ENCODE results near the gene CAMK2A. TPM values are rescaled to one million over a fixed set of nuclear protein-coding genes. Genes with fewer than 3 reads are reported as not detected.

CAMK2A gene
- total RNA-seq, 1 donor from 2014 or later = 1.1 TPM

DNA sequence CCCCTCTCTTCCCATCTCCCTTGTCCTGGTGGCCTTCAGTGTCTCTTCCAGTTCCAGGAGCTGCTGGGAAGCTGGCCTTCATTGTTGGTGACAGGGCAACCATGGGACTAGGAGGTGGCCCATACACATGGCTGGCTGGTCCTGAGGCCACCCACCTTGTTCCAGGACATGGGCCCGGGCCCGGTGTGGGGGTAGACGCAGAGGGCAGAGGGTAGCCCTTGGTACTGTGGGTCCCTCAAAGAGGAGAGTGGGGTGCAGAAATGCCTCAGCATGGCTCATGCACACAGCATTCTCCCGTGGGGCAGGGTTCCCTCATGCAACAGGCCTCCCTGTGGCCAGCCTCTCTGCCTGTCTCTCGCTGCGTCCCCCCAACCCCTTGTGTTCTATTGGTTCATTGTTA, 78.9 kb downstream of the CAMK2A start:
- Mint-ChIP-seq H3K27ac (ENCODE audit: unreplicated experiment) (no peak overlapping the region), H3K9me3 (ENCODE audit: unreplicated experiment) (no peaks in the 10 kb centered on the region), H3K27me3 (ENCODE audit: unreplicated experiment) (peaks cover 9% of the 10 kb centered on the region), H3K4me3 (ENCODE audit: unreplicated experiment) (no peak overlapping the region), H3K36me3 (ENCODE audit: low read depth, unreplicated experiment) (no peaks in the 10 kb centered on the region), H3K4me1 (ENCODE audit: unreplicated experiment) (peaks cover 14% of the 10 kb centered on the region)
- no peak for DNase-seq (ENCODE audit: low spot score)
- TF ChIP-seq, protein P1, sequence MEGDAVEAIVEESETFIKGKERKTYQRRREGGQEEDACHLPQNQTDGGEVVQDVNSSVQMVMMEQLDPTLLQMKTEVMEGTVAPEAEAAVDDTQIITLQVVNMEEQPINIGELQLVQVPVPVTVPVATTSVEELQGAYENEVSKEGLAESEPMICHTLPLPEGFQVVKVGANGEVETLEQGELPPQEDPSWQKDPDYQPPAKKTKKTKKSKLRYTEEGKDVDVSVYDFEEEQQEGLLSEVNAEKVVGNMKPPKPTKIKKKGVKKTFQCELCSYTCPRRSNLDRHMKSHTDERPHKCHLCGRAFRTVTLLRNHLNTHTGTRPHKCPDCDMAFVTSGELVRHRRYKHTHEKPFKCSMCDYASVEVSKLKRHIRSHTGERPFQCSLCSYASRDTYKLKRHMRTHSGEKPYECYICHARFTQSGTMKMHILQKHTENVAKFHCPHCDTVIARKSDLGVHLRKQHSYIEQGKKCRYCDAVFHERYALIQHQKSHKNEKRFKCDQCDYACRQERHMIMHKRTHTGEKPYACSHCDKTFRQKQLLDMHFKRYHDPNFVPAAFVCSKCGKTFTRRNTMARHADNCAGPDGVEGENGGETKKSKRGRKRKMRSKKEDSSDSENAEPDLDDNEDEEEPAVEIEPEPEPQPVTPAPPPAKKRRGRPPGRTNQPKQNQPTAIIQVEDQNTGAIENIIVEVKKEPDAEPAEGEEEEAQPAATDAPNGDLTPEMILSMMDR (IDR thresholded peaks at IDR 0.05; ENCODE audit: unreplicated experiment) = no peak

DNA sequence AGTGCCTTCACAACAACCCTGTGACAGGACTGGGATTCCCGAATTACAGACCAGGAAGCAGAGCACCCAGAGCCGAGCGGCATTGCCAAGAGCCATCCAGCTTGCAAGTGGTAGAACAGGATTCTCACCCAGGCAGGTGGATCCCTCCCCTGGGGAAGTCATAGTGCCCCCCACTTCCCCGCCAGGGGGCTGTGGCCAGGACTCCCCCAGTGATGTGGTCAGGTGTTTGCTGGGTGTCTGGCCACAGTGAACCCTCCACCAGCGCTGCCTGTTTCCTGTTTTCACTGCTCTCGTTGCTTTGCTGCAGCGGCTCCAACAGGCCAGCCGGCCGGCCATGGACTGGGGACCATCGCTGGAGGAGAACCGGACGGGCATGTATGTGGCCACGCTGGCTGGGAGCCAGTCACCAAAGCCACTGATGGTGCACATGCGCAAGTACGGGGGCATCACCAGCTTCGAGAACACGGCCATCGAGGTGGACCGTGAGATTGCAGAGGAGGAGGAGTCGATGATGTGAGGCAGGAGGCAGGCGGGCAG, 80.4 kb downstream of the CAMK2A start:
- Mint-ChIP-seq H3K4me1 (ENCODE audit: unreplicated experiment) (peaks cover 14% of the 10 kb centered on the region), H3K36me3 (ENCODE audit: low read depth, unreplicated experiment) (no peaks in the 10 kb centered on the region), H3K9me3 (ENCODE audit: unreplicated experiment) (no peaks in the 10 kb centered on the region), H3K27me3 (ENCODE audit: unreplicated experiment) (peaks cover 8% of the 10 kb centered on the region), H3K4me3 (ENCODE audit: unreplicated experiment) (no peak overlapping the region), H3K27ac (ENCODE audit: unreplicated experiment) (no peak overlapping the region)
- TF ChIP-seq, protein P1 (IDR thresholded peaks at IDR 0.05; ENCODE audit: unreplicated experiment) = no peak
- DNase-seq (ENCODE audit: low spot score) = no peak

DNA sequence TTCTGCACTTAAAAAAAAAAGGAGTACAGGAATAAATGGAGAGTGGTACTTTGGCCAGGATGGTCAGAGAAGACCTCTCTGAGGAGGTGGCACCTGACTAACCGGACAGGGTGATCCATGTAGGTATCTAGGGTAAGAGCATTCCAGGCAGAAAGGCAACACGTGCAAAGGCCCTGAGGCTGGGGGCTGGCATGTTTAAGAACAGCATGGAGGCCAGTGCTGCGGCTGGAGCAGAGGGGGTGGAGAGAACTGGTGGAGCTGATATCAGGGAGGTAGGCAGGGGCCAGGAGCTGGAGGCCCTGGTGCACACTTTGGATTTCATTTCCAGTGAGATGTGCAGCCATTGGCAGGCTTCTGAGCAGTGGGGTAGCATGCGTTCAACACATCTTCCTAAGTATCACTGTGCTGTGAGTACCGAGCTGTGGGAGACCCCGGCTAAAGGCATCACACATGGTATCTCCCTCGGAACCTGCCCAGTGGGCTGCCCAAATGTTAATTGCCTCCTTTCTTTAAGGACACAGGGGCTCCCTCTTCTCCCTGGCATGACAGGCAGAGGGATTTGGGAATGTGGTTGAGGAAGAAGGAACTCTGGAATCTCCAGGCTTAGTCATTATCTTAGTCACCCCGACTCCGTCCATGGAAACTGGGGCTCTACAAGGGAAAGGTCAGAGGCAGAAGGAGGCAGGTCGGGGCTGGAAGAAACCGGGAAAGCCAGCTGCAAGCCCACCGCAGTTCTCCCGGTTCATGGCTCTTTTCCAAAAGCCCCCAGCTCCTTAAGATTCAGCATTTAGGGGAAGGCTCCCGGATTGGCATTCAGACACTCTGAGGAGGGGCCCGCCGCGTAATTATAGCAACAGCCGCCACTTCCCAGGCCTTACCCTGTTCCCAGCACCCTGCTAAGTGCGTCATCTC, 81.1 kb downstream of the CAMK2A start:
- DNase-seq (ENCODE audit: low spot score) = no peak
- TF ChIP-seq, protein P1 (IDR thresholded peaks at IDR 0.05; ENCODE audit: unreplicated experiment) = no peak
- Mint-ChIP-seq H3K36me3 (ENCODE audit: low read depth, unreplicated experiment) (no peaks in the 10 kb centered on the region), H3K27ac (ENCODE audit: unreplicated experiment) (no peak overlapping the region), H3K27me3 (ENCODE audit: unreplicated experiment) (peaks cover 8% of the 10 kb centered on the region), H3K4me1 (ENCODE audit: unreplicated experiment) (peaks cover 14% of the 10 kb centered on the region), H3K9me3 (ENCODE audit: unreplicated experiment) (no peaks in the 10 kb centered on the region), H3K4me3 (ENCODE audit: unreplicated experiment) (no peak overlapping the region)

DNA sequence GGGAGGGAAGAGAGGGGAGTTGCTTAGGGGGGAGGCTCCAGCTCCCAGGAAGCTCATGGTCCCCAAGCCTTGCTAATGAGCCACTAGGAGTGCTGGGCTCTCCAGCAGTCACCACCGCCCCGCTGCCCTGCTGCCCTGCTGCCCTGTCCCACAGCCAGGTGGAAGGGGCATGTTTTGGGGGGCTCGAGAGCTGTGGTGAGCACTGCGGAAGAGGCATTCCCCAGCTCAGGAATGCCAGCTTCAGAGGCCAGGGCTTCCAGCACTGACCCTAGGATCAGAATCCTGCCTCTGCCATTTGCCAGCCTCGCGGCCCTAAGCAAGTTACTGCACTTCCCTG, 82.8 kb downstream of the CAMK2A start:
- no peak overlapping the region for H3K27ac Mint-ChIP-seq (ENCODE audit: unreplicated experiment)
- TF ChIP-seq, protein P1 (IDR thresholded peaks at IDR 0.05; ENCODE audit: unreplicated experiment) = no peak
- no peak for DNase-seq (ENCODE audit: low spot score)
- peaks cover 4% of the 10 kb centered on the region for H3K36me3 Mint-ChIP-seq (ENCODE audit: low read depth, unreplicated experiment)
- no peaks in the 10 kb centered on the region for H3K9me3 Mint-ChIP-seq (ENCODE audit: unreplicated experiment)
- peaks cover 8% of the 10 kb centered on the region for H3K4me1 Mint-ChIP-seq (ENCODE audit: unreplicated experiment)
- H3K27me3 Mint-ChIP-seq (ENCODE audit: unreplicated experiment) = peaks cover 7% of the 10 kb centered on the region
- no peak overlapping the region for H3K4me3 Mint-ChIP-seq (ENCODE audit: unreplicated experiment)
